GM12875 (cell line): ENCODE measurements around the gene ZNF491.
"Not testable (repeated sequence)": the region's sequence is repeated elsewhere in the genome, so short reads cannot be mapped to it uniquely, and the experiment has no call there.

Experiments
- H3K4me3 ChIP-seq: one replicate; pipeline ENCODE4 v1.5.1; 2011; ENCODE audit warnings: low read depth, low read length, control low read depth
- TF ChIP-seq, protein P1 (sequence below): IDR thresholded peaks from 2 replicates; pipeline ENCODE4 v1.5.1; 2011; ENCODE audit warnings: low read depth, mild to moderate bottlenecking, control low read depth, inconsistent platforms, low read length, moderate library complexity, borderline replicate concordance; ENCODE audit not compliant: insufficient read depth

Gene ZNF491

DNA sequence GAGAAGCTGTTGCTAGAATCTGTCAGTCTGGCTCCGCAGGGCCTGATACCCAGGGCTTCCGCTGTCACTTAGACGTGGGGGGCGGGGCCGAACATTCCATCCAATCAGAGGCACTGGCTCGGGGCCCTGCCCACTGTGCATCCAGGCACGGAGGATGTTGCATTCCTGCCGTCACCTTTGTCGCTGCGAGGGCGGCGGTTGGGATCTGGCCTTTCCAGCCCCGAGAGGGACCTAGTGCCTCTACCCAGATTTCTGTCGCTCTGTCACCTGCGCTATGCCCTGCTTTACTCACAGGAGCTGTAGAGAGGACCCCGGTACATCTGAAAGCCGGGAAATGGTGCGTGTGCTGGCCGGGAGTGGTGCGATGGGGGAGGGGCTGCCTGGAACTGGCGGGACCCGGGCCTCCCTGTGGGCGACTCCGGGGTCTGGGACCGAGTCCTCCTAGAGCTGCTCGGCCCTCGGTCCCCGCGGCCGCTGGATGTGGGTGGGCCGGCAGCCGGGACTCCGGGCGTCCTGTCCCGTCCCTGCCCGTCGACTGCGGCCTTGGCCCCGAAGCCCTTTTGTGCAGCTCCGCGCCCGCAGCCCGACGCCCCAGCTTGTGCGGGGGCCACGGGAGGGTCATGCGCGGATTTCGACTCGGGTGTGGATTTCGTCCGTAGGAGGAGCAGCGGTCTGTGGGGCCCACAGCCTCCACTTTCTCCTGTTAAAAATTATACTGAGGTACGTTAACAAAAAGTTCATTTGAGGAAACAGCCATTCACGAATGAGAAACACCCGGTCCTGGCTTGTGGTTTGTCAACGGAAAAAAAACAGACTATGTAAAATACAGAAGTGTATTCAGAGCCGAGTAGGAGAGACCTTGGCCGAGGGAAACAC lies 50.5 kb downstream of the ZNF491 start, which contains the start of gene ZNF439:
ZNF439 (plus strand) TSS at position 133 of the 876 bp plus-strand sequence; CDS start at position 275, 142 bp downstream.
- TF ChIP-seq, protein P1, sequence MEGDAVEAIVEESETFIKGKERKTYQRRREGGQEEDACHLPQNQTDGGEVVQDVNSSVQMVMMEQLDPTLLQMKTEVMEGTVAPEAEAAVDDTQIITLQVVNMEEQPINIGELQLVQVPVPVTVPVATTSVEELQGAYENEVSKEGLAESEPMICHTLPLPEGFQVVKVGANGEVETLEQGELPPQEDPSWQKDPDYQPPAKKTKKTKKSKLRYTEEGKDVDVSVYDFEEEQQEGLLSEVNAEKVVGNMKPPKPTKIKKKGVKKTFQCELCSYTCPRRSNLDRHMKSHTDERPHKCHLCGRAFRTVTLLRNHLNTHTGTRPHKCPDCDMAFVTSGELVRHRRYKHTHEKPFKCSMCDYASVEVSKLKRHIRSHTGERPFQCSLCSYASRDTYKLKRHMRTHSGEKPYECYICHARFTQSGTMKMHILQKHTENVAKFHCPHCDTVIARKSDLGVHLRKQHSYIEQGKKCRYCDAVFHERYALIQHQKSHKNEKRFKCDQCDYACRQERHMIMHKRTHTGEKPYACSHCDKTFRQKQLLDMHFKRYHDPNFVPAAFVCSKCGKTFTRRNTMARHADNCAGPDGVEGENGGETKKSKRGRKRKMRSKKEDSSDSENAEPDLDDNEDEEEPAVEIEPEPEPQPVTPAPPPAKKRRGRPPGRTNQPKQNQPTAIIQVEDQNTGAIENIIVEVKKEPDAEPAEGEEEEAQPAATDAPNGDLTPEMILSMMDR: no peak
- H3K4me3 ChIP-seq: no peak within 1 kb of the TSS

DNA sequence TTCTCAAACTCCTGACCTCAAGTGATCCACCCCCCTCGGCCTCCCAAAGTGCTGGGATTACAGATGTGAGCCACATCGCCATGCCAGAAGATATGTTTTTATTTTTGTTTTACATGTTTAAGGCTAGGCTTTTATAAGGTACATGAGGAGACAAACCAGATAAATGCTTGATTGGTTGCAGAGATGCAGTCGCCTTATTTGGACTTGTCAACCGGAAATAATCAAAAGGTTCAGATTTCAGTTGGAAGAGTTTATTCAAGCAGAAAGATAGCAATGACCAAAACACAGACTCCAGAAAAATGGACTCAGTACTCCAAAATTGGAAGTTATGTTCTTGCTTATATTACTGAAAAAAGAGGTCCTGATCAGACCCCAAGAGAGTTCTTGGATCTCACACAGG lies 52.0 kb downstream of the ZNF491 start:
- not testable (repeated sequence) for H3K4me3 ChIP-seq

DNA sequence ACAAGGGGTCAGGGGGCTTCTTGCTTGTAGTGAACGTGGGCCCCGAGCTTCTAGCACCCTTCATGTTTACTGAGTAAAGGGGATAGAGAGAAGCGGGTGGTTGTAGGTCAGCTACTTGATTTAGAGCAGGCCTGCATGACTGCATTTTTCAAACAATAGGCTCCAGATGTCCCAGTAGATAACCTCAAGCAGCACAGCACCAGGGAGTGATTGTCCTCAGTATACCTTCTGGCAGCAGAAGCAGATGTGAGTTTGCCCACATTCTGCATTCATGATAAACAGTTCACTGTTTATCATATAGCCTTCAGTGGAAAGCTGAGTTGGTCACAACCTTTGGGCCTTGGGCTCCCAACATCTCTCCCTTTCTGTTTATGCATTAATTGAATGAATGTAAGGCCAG lies 55.0 kb downstream of the ZNF491 start:
- H3K4me3 ChIP-seq: no peak overlapping the region
- TF ChIP-seq, protein P1: no peak

DNA sequence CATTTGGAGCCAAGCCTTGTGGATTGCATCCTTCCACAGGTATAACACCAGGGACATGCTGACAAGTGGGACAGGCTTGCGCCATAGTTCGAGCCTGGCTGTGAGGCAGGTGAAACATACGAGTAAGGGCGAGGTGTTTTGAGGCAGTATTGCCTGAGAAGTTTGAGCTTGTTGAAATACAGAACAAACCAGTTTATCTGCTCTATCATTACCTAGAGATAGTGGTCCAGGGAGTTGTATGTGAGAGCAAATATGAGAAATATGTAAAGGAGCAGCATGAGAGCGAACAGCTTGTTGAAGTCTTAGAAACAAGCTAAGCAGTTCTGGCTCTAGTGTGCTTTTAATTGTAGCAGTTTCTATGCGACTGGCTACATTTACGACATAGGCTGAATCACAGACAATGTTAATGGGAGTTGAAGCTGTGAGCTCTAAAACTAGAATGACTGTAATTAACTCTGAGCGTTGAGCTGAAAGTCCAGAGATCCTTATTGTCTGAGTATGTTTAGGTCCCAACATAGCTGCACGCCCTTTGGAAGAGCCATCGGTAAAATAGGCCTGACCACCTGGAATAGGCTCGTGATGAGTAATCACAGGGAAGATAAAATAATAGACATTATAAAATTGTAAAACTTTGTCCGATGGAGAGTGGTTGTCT lies 58.4 kb downstream of the ZNF491 start:
- no peak overlapping the region for H3K4me3 ChIP-seq
- TF ChIP-seq, protein P1: no peak
